GM18508 (cell line): Measurements from ENCODE around the gene SNTG2.
"Not testable (repeated sequence)": the region's sequence is repeated elsewhere in the genome, so short reads cannot be mapped to it uniquely, and the experiment has no call there.

Experiments used
- ATAC-seq: cut with Tn5 transposase; IDR thresholded peaks from one replicate; pipeline ENCODE4 v1.9.1; 2021; ENCODE audit warnings: moderate number of reproducible peaks; ENCODE audit not compliant: insufficient read depth, unreplicated experiment

The SNTG2 gene

DNA sequence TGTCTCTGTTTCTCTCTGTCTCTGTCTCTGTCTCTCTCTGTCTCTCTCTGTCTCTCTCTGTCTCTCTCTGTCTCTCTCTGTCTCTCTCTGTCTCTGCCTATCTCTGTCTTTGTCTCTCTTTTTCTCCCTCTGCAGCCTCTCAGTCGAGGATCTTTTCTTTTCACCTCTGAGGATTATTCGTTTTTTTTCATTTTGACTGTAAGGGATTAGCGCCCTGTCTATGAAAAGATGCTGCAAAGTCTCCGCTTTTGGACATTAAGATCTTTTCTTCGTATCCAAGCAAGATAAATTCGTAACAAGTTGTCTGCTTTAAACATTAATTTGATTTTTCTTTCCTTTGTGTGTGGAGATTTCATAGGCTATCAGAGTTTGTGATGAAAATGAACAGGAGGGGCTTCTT, 271.4 kb downstream of the SNTG2 start:
- no peak for ATAC-seq

DNA sequence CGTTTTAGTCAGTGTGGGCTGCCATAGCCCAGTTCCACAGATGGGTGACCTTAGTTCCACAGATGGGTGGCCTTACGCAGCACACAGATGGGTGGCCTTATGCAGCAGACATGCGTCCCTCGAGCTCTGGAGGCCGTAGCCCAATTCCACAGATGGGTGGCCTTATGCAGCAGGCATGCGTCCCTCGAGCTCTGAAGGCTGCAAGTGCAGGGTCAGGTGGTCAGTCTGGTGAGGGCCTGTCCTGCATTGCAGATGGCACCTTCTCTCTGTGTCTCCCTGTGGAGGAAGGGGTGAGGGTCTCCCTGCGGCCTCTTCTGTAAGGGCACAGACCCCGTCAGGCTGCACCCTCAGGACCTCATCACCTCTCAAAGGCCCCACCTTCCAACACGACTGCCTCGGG, 273.1 kb downstream of the SNTG2 start:
- ATAC-seq: no peak

DNA sequence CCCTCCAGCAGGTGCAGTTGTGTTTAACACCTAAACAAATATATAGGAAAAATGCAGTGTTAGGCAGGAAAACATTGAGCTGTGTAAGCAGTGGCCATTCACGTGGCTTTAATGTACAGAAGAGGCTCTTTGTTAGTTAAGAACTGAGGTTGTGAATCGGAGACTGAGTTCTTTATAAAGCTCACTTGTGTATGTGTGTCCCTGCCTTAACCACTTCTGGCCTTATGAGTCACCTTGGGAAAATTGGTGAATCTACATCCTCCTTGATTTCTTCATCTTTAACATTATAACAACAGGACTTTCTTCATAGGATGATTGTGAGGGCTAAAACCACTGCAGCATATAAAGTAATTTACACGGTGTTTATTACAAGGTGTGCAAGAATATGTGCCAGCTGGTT, 274.3 kb downstream of the SNTG2 start:
- ATAC-seq: no peak

DNA sequence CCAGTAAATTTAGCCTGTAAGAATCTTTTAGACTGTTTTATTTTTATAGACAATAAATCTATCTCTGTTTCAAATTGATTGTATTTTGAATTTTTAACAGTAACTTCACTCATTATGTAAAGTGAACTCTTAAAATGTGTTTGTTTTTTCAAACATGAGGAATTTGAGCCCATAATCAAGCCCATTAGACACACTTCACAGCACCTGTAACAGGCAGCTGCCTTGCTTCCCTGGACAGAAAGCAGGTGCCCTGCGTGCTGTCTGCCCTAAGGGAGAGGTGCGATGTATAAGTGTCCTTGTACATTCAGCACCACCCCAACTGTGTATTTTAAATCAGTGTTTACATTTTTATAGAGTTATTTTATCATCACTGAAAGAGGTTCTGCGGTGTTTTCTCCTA, 276.1 kb downstream of the SNTG2 start:
- no peak for ATAC-seq

DNA sequence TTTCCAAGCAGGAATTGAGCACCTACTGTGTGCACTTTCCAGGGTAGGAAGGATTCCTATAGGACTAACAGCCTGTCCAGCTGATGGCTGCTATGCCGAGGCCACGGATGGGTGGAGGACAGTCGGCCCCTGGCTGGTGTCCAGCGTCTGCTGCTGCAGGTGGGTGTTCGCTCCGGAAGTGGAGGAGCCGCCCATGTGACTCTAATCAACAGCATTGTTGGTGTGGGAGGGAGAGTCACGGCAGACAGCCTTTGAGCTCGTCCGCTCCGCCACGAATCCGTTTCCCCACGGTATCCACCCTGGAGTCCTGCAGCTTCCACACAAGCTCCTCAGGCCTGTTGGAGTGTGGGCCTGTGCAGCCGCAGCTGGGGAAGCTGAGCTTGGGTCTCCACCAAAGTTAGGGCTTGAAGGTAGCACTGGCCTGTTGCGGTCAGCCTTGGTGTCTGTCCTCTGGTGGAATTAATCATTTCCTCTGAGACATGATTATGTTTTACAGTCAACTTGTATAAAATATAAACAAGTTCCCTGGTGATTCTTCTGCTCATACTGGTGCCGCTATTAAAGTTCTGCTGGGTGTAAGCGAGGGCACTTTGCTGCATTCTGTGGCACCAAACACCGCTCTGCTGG, 276.7 kb downstream of the SNTG2 start:
- ATAC-seq: no peak

DNA sequence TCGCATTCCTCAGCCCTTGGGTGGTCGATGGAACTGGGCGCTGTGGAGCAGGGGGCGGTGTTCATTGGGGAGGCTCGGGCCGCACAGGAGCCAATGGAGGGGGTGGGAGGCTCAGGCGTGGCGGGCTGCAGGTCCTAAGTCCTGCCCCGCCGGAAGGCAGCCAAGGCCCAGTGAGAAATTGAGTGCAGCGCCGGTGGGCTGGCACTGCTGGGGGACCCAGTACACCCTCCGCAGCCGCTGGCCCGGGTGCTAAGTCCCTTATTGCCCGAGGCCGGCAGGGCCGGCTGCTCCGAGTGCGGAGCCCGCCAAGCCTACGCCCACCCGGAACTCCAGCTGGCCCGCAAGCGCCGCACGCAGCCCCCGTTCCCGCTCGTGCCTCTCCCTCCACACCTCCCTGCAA, 278.9 kb downstream of the SNTG2 start:
- not testable (repeated sequence) for ATAC-seq

DNA sequence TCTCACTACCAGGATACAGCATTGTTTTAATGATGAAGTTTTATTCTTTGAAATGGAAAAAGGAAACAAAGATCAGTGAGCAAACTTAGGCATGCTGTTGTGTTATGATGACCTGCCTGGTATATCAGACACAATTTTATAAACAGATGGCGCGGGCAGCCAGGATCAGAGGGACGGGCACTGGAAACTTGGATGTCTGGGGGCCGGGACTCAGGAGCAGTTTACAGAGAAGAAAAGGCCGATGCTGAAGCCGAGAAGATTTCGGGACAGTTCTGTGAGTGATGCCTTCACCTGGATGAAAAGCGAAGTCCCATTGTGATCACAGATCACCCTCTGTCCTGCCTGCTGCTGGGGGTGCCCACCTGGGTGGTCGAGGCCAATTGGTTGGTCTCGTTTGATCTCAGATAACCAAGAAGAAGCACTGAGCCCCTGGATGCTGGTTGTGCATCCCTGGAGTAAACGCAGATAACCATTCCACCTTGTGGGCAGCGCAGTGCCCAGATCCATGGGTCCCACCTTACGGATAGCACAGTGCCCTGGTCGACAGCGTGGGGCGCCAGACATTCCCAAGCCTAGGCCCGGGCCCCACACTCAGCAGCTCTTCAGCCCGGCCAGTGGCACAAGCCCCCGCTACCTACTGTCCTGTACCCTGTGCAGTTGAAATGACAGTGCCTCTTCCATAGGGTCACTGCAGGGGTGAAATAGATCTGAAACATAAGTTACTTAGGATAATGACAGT, 279.7 kb downstream of the SNTG2 start:
- no peak for ATAC-seq

DNA sequence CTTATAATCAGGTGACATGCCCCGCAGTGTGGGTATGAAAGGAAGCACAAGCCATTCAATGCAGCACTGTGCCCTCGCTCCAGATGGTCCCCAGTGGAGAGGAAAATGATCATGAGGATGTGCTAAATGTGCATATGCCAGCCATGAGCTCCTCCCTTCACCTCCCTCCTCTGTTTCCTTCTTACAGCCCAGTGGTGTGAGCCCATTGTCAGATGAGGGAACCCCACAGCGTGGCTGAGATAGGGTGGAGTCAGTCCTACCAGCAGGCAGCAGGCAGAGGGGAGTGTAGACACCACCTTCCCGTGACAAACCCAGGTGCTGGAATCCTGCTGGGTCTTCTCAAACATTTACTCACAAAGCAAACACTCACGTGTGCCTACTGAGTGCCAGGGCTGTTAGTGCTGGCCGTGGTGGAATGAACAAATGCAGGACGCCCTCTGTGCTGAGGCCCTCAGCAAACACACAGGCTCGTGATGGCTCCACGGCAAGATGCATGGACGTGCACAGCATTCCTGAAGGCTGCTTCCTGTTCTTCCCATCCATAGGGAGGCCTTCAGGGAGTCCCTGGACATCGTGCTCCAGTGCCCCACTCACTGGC, 280.9 kb downstream of the SNTG2 start:
- no peak for ATAC-seq

DNA sequence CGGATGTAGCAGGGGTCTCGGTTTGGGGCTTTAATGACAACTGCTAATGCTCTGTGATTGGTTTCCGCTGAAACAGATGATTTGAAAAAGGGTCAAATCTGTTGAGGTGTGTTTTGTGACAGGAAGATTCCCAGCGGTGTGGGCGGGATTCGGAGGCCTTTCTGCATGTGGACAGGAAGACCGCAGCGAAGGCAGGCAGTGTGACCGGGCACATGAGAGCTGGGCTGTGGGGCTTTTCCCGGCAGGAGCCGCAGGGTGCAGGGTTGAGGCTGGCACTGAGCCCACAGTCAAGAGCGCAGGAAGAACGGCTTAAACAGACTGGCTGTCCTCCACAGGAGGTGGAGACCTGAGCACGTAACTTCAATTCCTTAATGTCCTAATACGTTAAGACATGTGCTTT, 282.6 kb downstream of the SNTG2 start:
- ATAC-seq: no peak

DNA sequence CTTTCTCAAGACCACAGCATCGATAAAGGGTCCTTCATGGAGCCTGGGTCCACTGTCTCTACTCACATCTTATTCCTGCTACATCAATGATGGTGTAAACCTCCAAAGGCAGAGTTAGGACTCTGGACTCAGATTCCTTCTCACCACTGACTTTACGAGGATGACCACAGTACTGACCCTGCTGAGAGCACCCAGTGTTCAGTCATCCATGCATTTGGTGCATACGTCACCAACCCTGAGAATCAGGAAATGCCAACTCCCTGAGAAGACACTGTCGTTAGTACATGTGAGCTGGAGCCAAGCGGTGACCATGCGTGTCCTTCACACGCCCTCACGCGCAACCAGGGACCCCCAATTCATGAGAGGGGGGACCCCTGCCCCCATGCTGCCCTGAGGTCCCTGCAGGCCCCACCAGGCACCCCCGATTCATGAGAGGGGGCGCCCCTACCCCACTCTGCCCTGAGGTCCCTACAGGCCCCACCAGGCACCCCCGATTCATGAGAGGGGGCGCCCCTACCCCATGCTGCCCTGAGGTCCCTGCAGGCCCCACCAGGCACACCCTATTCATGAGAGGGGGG, 284.2 kb downstream of the SNTG2 start:
- ATAC-seq: no peak

DNA sequence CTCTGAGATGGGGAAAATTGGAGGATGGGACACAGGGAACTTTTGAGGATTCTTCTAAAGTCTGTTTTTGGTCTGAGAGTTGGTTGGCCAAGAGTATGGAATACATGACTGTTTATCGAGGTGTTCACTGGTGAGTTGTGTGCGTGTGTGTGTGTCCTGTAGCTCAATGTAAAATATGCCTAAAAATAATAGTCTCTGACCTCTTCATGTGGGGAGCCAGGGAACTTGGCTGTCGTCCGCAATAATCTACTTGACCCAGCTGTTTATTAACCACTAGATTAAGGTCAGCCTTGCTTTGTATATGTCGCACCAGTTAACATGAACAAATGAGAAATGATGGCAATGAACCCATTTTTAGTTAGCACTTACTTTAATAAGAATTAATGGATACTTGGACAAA, 285.2 kb downstream of the SNTG2 start:
- ATAC-seq: no peak

DNA sequence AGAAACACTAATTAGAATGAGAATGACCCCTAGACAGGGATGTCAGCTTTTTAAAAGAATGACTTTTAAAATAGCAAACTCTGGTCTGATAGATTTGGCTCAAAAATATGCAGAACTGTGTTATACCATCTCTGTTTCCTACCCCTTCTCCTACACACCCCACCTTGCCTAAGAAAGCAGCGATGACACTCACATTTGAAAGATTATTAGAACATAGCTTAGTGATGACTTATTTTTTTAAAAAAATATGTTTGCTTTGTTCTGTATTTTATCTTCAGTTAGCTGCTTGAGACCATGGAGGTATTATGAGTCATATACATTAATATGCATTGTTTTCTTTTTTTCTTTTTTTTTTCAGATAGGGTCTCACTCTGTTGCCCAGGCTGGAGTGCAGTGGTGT, 286.0 kb downstream of the SNTG2 start:
- ATAC-seq: no peak

DNA sequence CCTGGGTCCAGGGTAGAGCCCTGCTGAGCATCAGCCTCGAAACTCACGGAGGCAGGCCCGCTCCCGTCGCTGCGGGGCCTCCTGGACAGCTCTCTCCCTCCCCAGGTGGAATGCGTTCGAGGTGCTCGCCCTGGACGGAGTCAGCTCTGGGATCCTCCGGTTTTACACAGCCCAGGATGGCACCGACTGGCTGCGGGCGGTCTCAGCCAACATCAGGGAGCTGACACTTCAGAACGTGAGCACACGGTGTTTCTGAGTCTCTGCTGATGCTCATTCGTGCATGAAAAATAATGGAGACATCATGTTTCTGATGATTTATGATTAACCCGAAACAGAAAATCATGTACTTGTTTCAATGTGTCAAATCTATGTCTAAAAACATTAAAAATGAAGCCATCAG, 287.1 kb downstream of the SNTG2 start:
- no peak for ATAC-seq

DNA sequence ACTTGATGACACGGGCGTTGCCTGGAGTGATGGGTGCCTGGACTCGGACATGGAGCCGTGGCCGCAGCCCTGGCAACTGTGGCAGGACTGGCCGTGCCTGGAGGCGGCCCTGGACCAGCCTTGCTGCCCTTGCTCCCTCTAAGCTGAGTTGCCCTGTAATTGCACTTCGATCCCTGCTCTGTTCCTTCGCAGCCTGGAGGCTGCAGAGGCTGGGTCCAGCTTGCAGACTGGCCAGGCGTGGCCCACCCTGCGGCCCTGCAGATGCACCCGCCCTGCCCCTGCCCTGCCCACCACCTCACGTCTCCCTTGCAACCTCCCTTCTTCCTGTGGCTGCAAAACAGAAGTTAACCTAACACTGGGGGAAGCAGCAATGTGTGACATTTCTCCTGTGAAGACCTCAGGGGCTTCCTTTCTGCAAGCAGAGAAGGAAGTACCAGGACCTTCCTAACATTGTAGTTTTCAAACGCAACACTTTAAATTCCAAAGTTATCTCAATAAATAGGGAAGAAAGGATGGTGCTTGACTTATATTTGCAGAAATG, 288.0 kb downstream of the SNTG2 start:
- no peak for ATAC-seq

DNA sequence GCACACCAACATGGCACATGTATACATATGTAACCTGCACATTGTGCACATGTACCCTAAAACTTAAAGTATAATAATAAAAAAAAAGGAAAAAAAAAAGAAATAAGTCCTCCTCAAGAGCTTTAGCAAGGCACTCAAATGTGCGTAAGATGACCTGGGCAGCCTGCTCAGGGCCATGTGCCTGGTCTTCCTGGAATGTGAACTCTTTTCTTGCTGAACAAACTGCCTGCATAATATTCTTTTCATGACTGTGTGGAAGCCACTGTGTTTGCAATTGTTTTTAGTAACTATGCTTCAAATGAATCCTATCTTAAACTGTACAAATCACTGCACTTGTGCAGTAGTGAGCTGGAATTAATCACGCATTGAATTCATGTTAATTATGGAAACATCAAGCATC, 294.5 kb downstream of the SNTG2 start:
- ATAC-seq: no peak

DNA sequence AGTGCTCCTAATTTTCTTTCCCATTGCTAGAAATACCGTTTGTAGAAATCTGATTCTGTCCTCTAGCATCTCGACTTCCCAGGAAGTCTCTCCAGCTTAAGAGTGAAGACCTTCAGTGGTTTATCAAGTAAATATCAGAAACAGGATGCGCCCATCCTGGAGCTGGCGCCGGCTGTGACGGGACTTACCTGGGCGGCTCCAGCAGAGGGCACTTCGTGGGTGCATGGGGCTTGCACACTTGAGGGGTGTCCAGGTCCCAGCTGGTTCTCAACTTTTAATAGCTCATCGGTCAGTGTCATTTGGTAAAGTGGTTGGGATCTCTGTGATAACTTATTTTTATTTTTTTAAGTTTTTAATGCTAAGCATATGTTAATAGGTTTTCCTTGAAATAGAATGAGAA, 295.6 kb downstream of the SNTG2 start:
- ATAC-seq: no peak

DNA sequence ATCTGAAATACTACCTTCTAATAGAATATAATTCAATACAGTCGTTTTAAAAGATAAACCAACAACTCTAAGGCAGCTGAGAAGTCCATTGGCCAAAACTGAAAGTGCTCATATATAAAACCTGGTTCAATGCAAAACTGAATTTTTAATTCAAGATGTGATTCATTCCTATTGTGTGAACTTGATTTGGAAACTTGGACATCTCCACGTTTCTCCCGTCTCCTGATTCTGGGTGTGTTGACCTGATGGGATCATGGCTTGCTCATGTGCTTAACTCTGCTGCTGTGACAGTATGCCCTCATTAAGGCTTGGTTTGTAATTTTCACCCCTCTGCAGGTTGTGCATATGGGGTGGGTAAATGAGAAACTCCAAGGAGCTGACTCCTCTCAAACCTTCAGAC, 296.3 kb downstream of the SNTG2 start:
- ATAC-seq: no peak

DNA sequence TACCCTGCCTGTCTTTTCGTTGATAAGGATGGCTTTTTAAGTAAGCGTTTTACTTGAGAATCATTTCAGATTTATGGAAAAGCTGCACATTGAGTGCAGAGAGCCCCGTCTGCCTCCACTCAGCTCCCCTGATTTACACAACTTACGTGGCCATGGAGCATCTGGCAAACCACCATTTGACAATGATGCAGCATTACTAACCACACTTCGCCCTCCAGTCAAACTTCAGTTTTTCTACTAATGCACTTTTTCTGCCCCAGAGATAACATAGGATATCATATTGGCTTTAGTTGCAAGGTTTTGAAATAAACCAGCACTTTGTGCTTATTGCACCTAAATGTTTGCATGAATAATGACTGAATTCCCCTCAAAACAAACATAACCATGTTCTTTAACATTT, 297.5 kb downstream of the SNTG2 start:
- ATAC-seq: no peak

DNA sequence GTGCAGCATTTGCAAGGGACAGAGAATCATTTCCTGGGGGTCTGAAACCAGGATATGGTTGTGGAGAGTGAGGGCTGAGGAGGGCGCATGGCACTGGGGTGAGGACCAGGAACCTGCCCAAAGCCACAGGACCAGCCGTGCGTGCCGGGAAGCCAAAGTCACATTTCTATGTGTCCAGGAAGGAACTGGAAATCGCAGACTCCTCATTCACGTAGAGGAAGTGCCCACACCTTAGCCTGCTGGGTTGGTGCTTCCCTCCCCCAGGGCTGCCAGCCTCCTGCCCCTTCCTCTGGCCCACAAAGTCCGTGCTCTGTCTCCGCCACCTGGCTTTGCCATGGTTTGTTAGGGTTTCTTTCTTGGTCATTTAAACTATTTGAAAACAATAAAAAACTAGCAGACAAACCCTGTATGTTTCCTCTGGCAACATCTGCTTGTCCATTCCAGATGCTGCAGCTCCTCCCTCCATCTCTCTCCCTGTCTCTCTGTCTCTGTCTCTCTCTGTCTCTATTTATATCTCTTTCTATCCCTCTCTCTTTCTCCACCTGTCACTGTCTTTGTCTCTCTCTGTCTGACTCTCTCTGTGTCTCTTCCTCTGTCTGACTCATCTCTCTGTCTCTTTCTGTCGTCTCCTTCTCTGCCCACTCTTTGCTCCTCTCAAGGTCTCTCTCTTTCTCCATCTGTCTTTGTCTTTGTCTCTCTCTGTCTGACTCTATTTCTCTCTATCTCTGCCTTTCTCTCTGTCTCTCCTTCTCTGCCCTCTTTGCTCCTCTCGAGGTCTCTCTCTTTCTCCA, 299.4 kb downstream of the SNTG2 start:
- ATAC-seq: no peak

DNA sequence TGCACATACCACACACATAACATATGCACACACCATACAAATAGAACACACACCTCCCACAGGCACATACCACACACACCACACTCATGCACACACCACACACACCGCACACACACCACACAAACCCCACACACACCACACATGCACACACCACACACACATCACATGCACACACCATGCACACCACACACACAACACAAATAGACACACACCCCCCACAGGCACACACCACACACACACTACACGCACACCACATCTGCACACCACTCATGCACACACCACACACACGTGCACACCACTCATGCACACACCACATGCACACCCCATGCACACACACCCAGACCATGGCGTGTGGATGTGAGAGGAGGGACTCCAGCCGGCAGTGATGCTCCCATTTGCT, 300.9 kb downstream of the SNTG2 start:
- no peak for ATAC-seq

DNA sequence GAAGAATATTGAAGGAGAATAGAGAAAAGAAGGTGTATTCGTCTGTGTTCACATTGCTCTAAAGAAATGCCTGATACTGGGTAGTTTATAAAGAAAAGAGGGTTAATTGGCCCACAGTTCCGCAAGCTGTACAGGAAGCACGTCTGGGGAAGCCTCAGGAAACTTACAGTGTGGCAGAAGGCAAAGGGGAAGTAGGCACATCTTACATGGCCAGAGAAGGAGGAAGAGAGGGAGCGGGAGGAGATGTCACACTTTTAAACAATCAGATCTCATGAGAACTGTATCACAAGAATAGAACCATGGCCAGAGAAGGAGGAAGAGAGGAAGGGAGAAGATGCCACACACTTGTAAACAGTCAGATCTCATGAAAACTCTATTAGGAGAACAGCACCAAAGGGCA, 303.0 kb downstream of the SNTG2 start:
- no peak for ATAC-seq
